Hematopoietic multipotent progenitor cell (in vitro differentiated cells): ENCODE data around the gene PCLO. TPM values are rescaled to one million over a fixed set of nuclear protein-coding genes. Genes with fewer than 3 reads are reported as not detected.
"Not testable (repeated sequence)": the region's sequence is repeated elsewhere in the genome, so short reads cannot be mapped to it uniquely, and the experiment has no call there.

Source experiments
- DNase-seq, 3 donors: peaks; one replicate each; pipeline ENCODE4 v3.0.0-alpha.2; 2011 to 2015; ENCODE audit warnings: low read depth in 2 of 3, low spot score in 2 of 3
- total RNA-seq: library from RNA; depleted of rRNA; stranded (reverse); fragments of >200 nt; gene quantifications from one replicate; pipeline ENCODE4 v1.2.3, GENCODE V29; 2012

PCLO gene
- total RNA-seq, 1 donor, result 1.1 TPM

GRCh38 chr7:82975811-82976468 is 186.7 kb downstream of the PCLO start:
- DNase-seq, result no peak

GRCh38 chr7:82972135-82972534 is 190.5 kb downstream of the PCLO start:
- DNase-seq, result no peak

GRCh38 chr7:82965088-82966036 is 197.3 kb downstream of the PCLO start:
- DNase-seq, result no peak

- no peak for DNase-seq
These were observed 198.4 kb downstream of the PCLO start for GRCh38 chr7:82964150-82964882.

GRCh38 chr7:82961240-82961639 is 201.4 kb downstream of the PCLO start:
- no peak for DNase-seq

- no peak for DNase-seq
These were observed 203.2 kb downstream of the PCLO start for GRCh38 chr7:82959528-82959927.

GRCh38 chr7:82957521-82957920 is 205.2 kb downstream of the PCLO start:
- no peak for DNase-seq

- no peak for DNase-seq
These were observed 209.2 kb downstream of the PCLO start for GRCh38 chr7:82953324-82954027.

- no peak for DNase-seq
These were observed 212.2 kb downstream of the PCLO start for GRCh38 chr7:82950436-82950835.

- DNase-seq, result no peak
These were observed 217.2 kb downstream of the PCLO start for GRCh38 chr7:82945480-82945879.

GRCh38 chr7:82945056-82945455 is 217.6 kb downstream of the PCLO start:
- DNase-seq, result no peak

- DNase-seq, result no peak
These were observed 230.2 kb downstream of the PCLO start for GRCh38 chr7:82932516-82932915.

- no peak for DNase-seq
These were observed 236.2 kb downstream of the PCLO start for GRCh38 chr7:82926477-82926876.

- no peak for DNase-seq
These were observed 237.4 kb downstream of the PCLO start for GRCh38 chr7:82925331-82925730.

GRCh38 chr7:82906502-82906901 is 256.2 kb downstream of the PCLO start:
- no peak for DNase-seq

- DNase-seq, result no peak
These were observed 257.8 kb downstream of the PCLO start for GRCh38 chr7:82904871-82905270.

GRCh38 chr7:82901098-82901497 is 261.6 kb downstream of the PCLO start:
- DNase-seq, result not testable (repeated sequence)

GRCh38 chr7:82897500-82897899 is 265.2 kb downstream of the PCLO start:
- DNase-seq, result no peak

- DNase-seq, result not testable (repeated sequence)
These were observed 268.3 kb downstream of the PCLO start for GRCh38 chr7:82894341-82894740.

- no peak for DNase-seq
These were observed 276.4 kb downstream of the PCLO start for GRCh38 chr7:82886324-82886723.

- DNase-seq, result no peak
These were observed 296.8 kb downstream of the PCLO start for GRCh38 chr7:82865856-82866255.
